Endothelial cell of umbilical vein (primary cell): ENCODE measurements around the gene BPGM. TPM values are rescaled to one million over a fixed set of nuclear protein-coding genes. Genes with fewer than 3 reads are reported as not detected.

ENCODE experiments used
- BruUV-seq: library from RNA; stranded (reverse); fragments of 400-500 nt; replicated peaks from 2 replicates; lab custom pipeline; 2021; lab: Mats Ljungman, UMichigan
- CTCF ChIA-PET: fragments of 300-600, 350-600 bp; sonication (Branson Sonifier 250); formaldehyde crosslinking; loops from one replicate; lab custom pipeline; 2021; ENCODE audit warnings: antibody characterized with exemption, inconsistent platforms; lab: Charles Lee
- POLR2A ChIA-PET: fragments of 300-600, 350-600 bp; sonication (Branson Sonifier 250); formaldehyde crosslinking; loops from one replicate; lab custom pipeline; 2021; ENCODE audit warnings: antibody characterized with exemption, inconsistent platforms; lab: Charles Lee
- DNase-seq: peaks from one replicate; pipeline ENCODE4 v3.0.0-alpha.2; 2011; ENCODE audit warnings: low read depth, low spot score
- FAIRE-seq: peaks from 2 replicates; lab custom pipeline; 2011; peaks lifted over from hg19 to GRCh38; lab: Jason Lieb, UNC
- H2AFZ ChIP-seq: 2 replicates; pipeline ENCODE4 v1.6.0; 2012; ENCODE audit warnings: low read depth, low read length, control low read depth, inconsistent platforms
- H3K27ac ChIP-seq: 2 replicates; pipeline ENCODE4 v1.5.1; 2011; ENCODE audit warnings: low read depth, mild to moderate bottlenecking, control low read depth, low read length, moderate library complexity; ENCODE audit not compliant: insufficient read depth
- H3K27me3 ChIP-seq, 2 experiments: 2 replicates each; pipeline versions ENCODE4 v1.6.0 to v1.6.1; 2011; ENCODE audit warnings: low read length in 2 of 2, mixed read lengths in 1 of 2; ENCODE audit not compliant: control insufficient read depth in 2 of 2, insufficient read depth in 2 of 2
- H3K36me3 ChIP-seq, 2 experiments: 2 replicates in 1 of 2; 3 replicates in 1 of 2; pipeline ENCODE4 v1.5.1; 2011; ENCODE audit warnings: low read length in 2 of 2, mild to moderate bottlenecking in 1 of 2, moderate library complexity in 1 of 2; ENCODE audit not compliant: control insufficient read depth in 2 of 2, insufficient read depth in 2 of 2; ENCODE audit errors: extremely low read depth in 1 of 2
- H3K4me1 ChIP-seq: 3 replicates; pipeline ENCODE4 v1.5.1; 2011; ENCODE audit warnings: mild to moderate bottlenecking, low read length; ENCODE audit not compliant: control insufficient read depth, insufficient read depth; ENCODE audit errors: extremely low read depth
- H3K4me2 ChIP-seq: 2 replicates; pipeline ENCODE4 v1.6.1; 2011; ENCODE audit warnings: low read length, control low read depth, mixed read lengths; ENCODE audit not compliant: insufficient read depth
- H3K4me3 ChIP-seq, 3 experiments: fragments of 200-600 bp in 1 of 3; sonication (generic), shearing (Covaris generic) in 1 of 3; replicated peaks in 1 of 3; 2 replicates each; pipeline ENCODE4 v1.5.1; 2011 to 2016; ENCODE audit warnings: control low read depth in 3 of 3, low read length in 3 of 3, mild to moderate bottlenecking in 2 of 3, inconsistent platforms in 1 of 3, low read depth in 1 of 3, moderate library complexity in 1 of 3; ENCODE audit not compliant: insufficient read depth in 1 of 3
- H3K79me2 ChIP-seq: 2 replicates; pipeline ENCODE4 v1.6.0; 2012; ENCODE audit warnings: low read length, inconsistent platforms; ENCODE audit not compliant: control insufficient read depth, insufficient read depth
- H3K9ac ChIP-seq: replicated peaks from 2 replicates; pipeline ENCODE3; 2011; ENCODE audit warnings: low read length, control low read depth; ENCODE audit not compliant: insufficient read depth; ENCODE audit errors: extremely low read depth
- H3K9me1 ChIP-seq: replicated peaks from 3 replicates; pipeline ENCODE4 v1.6.0; 2011; ENCODE audit warnings: mild to moderate bottlenecking, low read length; ENCODE audit not compliant: control insufficient read depth, insufficient read depth; ENCODE audit errors: extremely low read depth
- H3K9me3 ChIP-seq: replicated peaks from 2 replicates; pipeline ENCODE4 v1.5.1; 2012; ENCODE audit warnings: low read length, inconsistent platforms; ENCODE audit not compliant: control insufficient read depth, insufficient read depth
- H4K20me1 ChIP-seq: replicated peaks from 2 replicates; pipeline ENCODE3; 2011; ENCODE audit warnings: mild to moderate bottlenecking, low read length; ENCODE audit not compliant: control insufficient read depth, insufficient read depth; ENCODE audit errors: extremely low read depth
- CTCF ChIP-seq, 2 donors: IDR thresholded peaks; 1 replicate in 1 of 2; 2 replicates in 1 of 2; pipeline ENCODE4 v1.5.1; 2011; ENCODE audit warnings: low read length in 2 of 2, mild to moderate bottlenecking in 2 of 2, moderate library complexity in 2 of 2, control low read depth in 1 of 2, inconsistent platforms in 1 of 2, low read depth in 1 of 2; ENCODE audit not compliant: insufficient read depth in 1 of 2; ENCODE audit errors: extremely low read depth in 1 of 2
- EZH2 ChIP-seq: IDR thresholded peaks from 2 replicates; pipeline ENCODE4 v1.6.1; 2012; ENCODE audit warnings: borderline replicate concordance, low read depth, mild to moderate bottlenecking, moderate library complexity, low read length, inconsistent platforms; ENCODE audit not compliant: severe bottlenecking
- FOS ChIP-seq: IDR thresholded peaks from 2 replicates; pipeline ENCODE4 v1.6.1; 2011; ENCODE audit warnings: mild to moderate bottlenecking, low read length, moderate library complexity, borderline replicate concordance; ENCODE audit not compliant: insufficient read depth
- GATA2 ChIP-seq: IDR thresholded peaks from 2 replicates; pipeline ENCODE4 v1.7.0; 2011; ENCODE audit warnings: low read depth, mild to moderate bottlenecking, moderate library complexity, mixed read lengths, low read length; ENCODE audit not compliant: insufficient read length, insufficient read depth
- JUN ChIP-seq: IDR thresholded peaks from 2 replicates; pipeline ENCODE4 v1.6.1; 2011; ENCODE audit warnings: borderline replicate concordance, low read depth; ENCODE audit not compliant: insufficient read length, insufficient read depth
- MAX ChIP-seq: IDR thresholded peaks from 2 replicates; pipeline ENCODE4 v1.6.1; 2011; ENCODE audit not compliant: insufficient read depth, insufficient read length
- MYC ChIP-seq: IDR thresholded peaks from one replicate; pipeline ENCODE4 v1.6.1; 2011; ENCODE audit warnings: mild to moderate bottlenecking, low read depth, low read length
- POLR2A ChIP-seq: IDR thresholded peaks from 2 replicates; pipeline ENCODE4 v1.6.1; 2012; ENCODE audit warnings: low read depth, mild to moderate bottlenecking, control low read depth, low read length
- POLR2AphosphoS5 ChIP-seq: IDR thresholded peaks from 2 replicates; pipeline ENCODE4 v1.6.1; 2012; ENCODE audit warnings: low read depth, mild to moderate bottlenecking, control low read depth, low read length, moderate library complexity; ENCODE audit not compliant: insufficient read depth
- dilution Hi-C: fragments of 300-500 bp; cut with MboI; formaldehyde crosslinking; loops from one replicate; pipeline ENCODE4 v1.15.0; 2019; ENCODE audit warnings: low sequenced_read_pairs; ENCODE audit not compliant: extremely low pct_ligation_motif_present
- intact Hi-C: fragments of 100-400 bp; cut with micrococcal nuclease; formaldehyde crosslinking; loops from one replicate; pipeline ENCODE4 v1.10.0; 2022
- polyA plus RNA-seq, 4 experiments: library from polyadenylated mRNA; depleted of rRNA in 3 of 4; stranded (reverse) in 3 of 4; unstranded in 1 of 4; fragments of >200 nt; gene quantifications; 2 replicates each; pipeline versions ENCODE4 v1.2.1 to v1.2.3, GENCODE V29; 2011 to 2012; ENCODE audit warnings: missing spikeins in 1 of 4
- total RNA-seq: library from RNA; stranded (reverse); gene quantifications from 2 replicates; pipeline ENCODE4 v1.2.3, GENCODE V29; 2021

Gene BPGM
- total and polyA plus RNA-seq, 2 donors (not counting 3 experiments of a cell fraction or from before 2014, with no cell fraction given): 24.2 to 28.3 TPM

GRCh38 chr7:134706468-134706867 is 59.8 kb downstream of the BPGM start:
- intact Hi-C loops: no loop called here
- Histone ChIP-seq H3K9ac (no peak overlapping the region), H3K4me1 (peaks cover 13% of the 10 kb centered on the region), H3K27ac (no peak overlapping the region), H3K27me3 (no peaks in the 10 kb centered on the region), H3K9me1 (no peaks in the 10 kb centered on the region), H4K20me1 (no peaks in the 10 kb centered on the region), H3K4me2 (no peak overlapping the region), H2AFZ (no peak overlapping the region), H3K4me3 (no peak overlapping the region), H3K36me3 (no peaks in the 10 kb centered on the region), H3K79me2 (no peaks in the 10 kb centered on the region), H3K9me3 (no peaks in the 10 kb centered on the region)
- dilution Hi-C loops: no loop called here
- TF ChIP-seq FOS: no peak
- no peak for TF ChIP-seq MYC
- no peak for TF ChIP-seq POLR2A
- TF ChIP-seq EZH2: no peak
- no peak for TF ChIP-seq POLR2AphosphoS5
- TF ChIP-seq MAX: no peak
- TF ChIP-seq GATA2: no peak
- no peak for TF ChIP-seq JUN
- no peak for TF ChIP-seq CTCF (IDR thresholded peaks at IDR 0.05; ENCODE audit: extremely low read depth in 1 of 2, insufficient read depth in 1 of 2, low read depth in 1 of 2, low read length in 2 of 2)
- FAIRE-seq: no peak
- no peak for DNase-seq
- ChIA-PET CTCF (interaction anchor here (0.8 to 1.6 kb wide), 4 partner anchors 12 to 18 kb away, joined by 3 to 5 read pairs (median 4); no protein-coding TSS in a partner anchor), POLR2A (no interaction called here)
- BruUV-seq: no TSS peak
